ENCODE data around the gene FUNDC2. TPM values are rescaled to one million over a fixed set of nuclear protein-coding genes. Genes with fewer than 3 reads are reported as not detected.

The FUNDC2 gene
- total RNA-seq, 2 experiments from 2014 or later, result 37.2 to 37.4 TPM

DNA sequence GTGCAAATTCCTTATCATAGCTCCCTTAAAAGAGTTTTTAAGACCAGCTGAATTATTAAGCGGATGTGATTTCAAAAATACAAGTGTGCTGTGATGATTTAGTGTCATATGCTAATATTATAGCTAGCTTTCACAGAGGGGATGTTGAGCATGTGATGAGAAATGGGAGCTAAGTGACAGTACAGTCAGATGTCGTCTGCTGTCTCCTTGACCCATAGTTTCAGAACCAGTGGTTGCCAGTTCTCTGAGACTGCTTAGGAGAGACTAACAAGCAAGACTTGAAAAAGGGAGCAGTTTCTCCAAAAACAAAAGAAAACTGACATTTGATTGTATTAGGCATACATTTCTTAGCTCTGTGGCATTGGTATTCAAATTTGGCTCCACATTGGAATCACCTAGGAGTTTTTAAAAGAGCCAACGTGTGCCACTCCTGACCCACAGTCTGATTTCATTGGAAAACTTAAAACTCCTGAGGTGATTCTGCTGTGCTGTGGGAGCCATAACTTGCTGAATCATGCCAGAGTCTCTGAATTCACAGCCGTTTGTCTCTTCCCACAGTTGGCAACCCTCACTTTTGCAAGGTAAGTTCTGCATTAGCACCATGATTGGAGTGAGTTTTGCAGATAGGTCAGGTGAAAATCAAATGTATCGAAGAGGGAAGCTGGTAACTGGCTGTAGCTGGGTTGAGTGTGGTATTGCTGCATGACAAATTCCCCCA is 20.3 kb downstream of the FUNDC2 start:
- Mint-ChIP-seq H3K9me3 (no peaks in the 10 kb centered on the region), H3K27ac (no peak overlapping the region), H3K4me3 (no peak overlapping the region), H3K36me3 (ENCODE audit: low read depth) (peaks cover 65% of the 10 kb centered on the region), H3K4me1 (ENCODE audit: low read depth) (peaks cover 42% of the 10 kb centered on the region), H3K27me3 (no peaks in the 10 kb centered on the region)
- POLR2A ChIA-PET, result no interaction called here
- CTCF ChIA-PET, result no interaction called here
- ATAC-seq (ENCODE audit: poor library complexity), result no peak
- no peak overlapping the region for H3K4me3 ChIP-seq (ENCODE audit: low read length)
- intact Hi-C loops (cut with DNase I, micrococcal nuclease), result no loop called here
- DNase-seq, result no peak
- H3K9me3 ChIP-seq (ENCODE audit: control insufficient read depth in 1 of 2, insufficient read depth in 1 of 2, low read length in 2 of 2), result no peaks in the 10 kb centered on the region
- no peaks in the 10 kb centered on the region for H3K27me3 ChIP-seq (ENCODE audit: control insufficient read depth in 1 of 2, insufficient read depth in 2 of 2, low read length in 2 of 2)
- H3K36me3 ChIP-seq (ENCODE audit: insufficient read depth, low read length), result peaks cover 18% of the 10 kb centered on the region
- H3K27ac ChIP-seq (ENCODE audit: low read depth in 1 of 2, low read length in 2 of 2), result no peak overlapping the region
- H3K4me1 ChIP-seq (ENCODE audit: insufficient read depth, low read length), result peaks cover 3% of the 10 kb centered on the region
- TF ChIP-seq, protein P1, sequence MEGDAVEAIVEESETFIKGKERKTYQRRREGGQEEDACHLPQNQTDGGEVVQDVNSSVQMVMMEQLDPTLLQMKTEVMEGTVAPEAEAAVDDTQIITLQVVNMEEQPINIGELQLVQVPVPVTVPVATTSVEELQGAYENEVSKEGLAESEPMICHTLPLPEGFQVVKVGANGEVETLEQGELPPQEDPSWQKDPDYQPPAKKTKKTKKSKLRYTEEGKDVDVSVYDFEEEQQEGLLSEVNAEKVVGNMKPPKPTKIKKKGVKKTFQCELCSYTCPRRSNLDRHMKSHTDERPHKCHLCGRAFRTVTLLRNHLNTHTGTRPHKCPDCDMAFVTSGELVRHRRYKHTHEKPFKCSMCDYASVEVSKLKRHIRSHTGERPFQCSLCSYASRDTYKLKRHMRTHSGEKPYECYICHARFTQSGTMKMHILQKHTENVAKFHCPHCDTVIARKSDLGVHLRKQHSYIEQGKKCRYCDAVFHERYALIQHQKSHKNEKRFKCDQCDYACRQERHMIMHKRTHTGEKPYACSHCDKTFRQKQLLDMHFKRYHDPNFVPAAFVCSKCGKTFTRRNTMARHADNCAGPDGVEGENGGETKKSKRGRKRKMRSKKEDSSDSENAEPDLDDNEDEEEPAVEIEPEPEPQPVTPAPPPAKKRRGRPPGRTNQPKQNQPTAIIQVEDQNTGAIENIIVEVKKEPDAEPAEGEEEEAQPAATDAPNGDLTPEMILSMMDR (IDR thresholded peaks at IDR 0.05), result no peak

DNA sequence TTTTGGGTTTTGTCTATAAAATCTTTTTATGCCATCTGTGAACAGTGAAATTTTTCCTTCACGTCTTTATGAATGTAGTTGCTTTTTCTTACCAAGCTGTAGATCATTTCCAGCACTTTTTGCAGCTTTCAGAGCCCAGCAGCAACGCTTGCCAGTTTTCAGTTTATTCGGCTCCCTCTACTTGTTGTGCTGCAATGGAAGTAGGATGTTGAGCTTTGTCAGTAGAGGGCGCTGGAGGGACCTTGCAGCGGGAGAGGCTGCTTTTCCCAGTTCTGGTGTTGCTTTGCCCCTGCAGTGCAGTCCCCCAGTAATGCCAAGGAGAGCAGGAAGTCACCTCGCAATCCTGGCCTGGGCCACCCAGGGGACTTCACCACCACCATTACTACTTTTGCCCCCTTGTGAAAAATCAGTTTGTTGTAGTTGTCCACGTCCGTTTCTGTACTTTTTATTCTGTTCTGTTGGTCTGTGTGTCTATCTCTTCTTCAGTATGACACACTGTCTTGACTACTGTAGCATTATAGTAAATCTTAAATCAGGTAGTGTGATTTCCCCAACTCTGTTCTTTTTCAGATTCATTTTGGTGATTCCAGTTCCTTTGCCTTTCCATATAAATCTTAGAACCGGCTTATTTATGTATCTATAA is 22.5 kb downstream of the FUNDC2 start:
- CTCF ChIA-PET, result interaction anchor here (1.0 kb wide), 2 partner anchors 9 to 45 kb away, joined by 3 to 9 read pairs; no protein-coding TSS in a partner anchor
- no peak overlapping the region for H3K27ac ChIP-seq (ENCODE audit: low read depth in 1 of 2, low read length in 2 of 2)
- intact Hi-C loops (cut with DNase I, micrococcal nuclease), result no loop called here
- no peaks in the 10 kb centered on the region for H3K9me3 Mint-ChIP-seq
- TF ChIP-seq, protein P1 (IDR thresholded peaks at IDR 0.05), result peak; percentile 54
- peaks cover 3% of the 10 kb centered on the region for H3K4me1 ChIP-seq (ENCODE audit: insufficient read depth, low read length)
- H3K36me3 ChIP-seq (ENCODE audit: insufficient read depth, low read length), result peaks cover 28% of the 10 kb centered on the region
- POLR2A ChIA-PET, result interaction anchor here (1.6 kb wide), 1 partner anchor 22 kb away, joined by 6 read pairs; the partner anchor contains the start of gene FUNDC2
- no peaks in the 10 kb centered on the region for H3K27me3 Mint-ChIP-seq
- H3K27ac Mint-ChIP-seq, result peak overlapping the region; percentile 85
- H3K4me1 Mint-ChIP-seq (ENCODE audit: low read depth), result peaks cover 38% of the 10 kb centered on the region
- peaks cover 70% of the 10 kb centered on the region for H3K36me3 Mint-ChIP-seq (ENCODE audit: low read depth)
- no peak overlapping the region for H3K4me3 ChIP-seq (ENCODE audit: low read length)
- peak; percentile 74 for ATAC-seq (ENCODE audit: poor library complexity)
- H3K4me3 Mint-ChIP-seq, result no peak overlapping the region
- peak in 11 of 14 experiments; percentile 14 to 77 (median 40) for DNase-seq
- H3K9me3 ChIP-seq (ENCODE audit: control insufficient read depth in 1 of 2, insufficient read depth in 1 of 2, low read length in 2 of 2), result no peaks in the 10 kb centered on the region
- no peaks in the 10 kb centered on the region for H3K27me3 ChIP-seq (ENCODE audit: control insufficient read depth in 1 of 2, insufficient read depth in 2 of 2, low read length in 2 of 2)

DNA sequence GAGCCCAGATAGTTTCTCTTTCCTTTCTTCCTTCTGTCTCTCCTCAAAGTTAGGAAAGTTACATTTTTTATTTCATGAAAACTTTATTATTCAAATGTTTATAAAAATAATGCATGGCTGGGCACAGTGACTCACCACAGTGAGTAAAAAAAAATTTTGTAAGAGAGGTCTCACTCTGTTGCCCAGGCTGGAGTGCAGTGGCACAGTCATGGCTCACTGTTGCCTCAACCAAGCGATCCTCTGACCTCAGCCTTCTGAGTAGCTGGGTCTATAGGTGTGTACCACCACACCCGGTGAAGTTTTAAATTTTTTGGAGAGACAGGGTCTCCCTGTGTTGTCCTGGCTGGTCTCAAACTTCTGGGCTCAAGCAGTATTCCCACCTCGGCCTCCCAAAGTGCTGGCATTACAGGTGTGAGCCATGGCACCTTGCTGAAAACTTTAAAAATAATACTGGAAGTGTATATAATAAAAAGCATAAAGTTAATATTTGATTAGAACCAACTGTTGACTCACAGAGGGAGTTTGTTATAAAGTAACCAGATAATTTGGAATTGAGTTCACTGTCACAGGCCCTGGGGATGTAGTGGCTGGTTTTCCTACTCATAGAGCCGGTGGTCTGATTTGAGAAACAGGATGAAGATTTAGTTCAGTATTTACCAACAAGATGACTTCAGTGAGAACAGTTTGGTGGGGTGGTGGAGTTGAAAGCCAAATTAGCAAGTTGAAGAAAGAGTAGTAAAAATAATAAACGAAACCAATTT is 26.3 kb downstream of the FUNDC2 start:
- no peaks in the 10 kb centered on the region for H3K9me3 ChIP-seq (ENCODE audit: control insufficient read depth in 1 of 2, insufficient read depth in 1 of 2, low read length in 2 of 2)
- H3K27me3 ChIP-seq (ENCODE audit: control insufficient read depth in 1 of 2, insufficient read depth in 2 of 2, low read length in 2 of 2), result no peaks in the 10 kb centered on the region
- H3K4me3 Mint-ChIP-seq, result no peak overlapping the region
- peaks cover 17% of the 10 kb centered on the region for H3K4me1 ChIP-seq (ENCODE audit: insufficient read depth, low read length)
- TF ChIP-seq, protein P1 (IDR thresholded peaks at IDR 0.05), result no peak
- no peak for DNase-seq
- H3K27ac ChIP-seq (ENCODE audit: low read depth in 1 of 2, low read length in 2 of 2), result no peak overlapping the region
- H3K27ac Mint-ChIP-seq, result peak overlapping the region; percentile 64
- H3K9me3 Mint-ChIP-seq, result no peaks in the 10 kb centered on the region
- ChIA-PET CTCF (no interaction called here), POLR2A (no interaction called here)
- peaks cover 51% of the 10 kb centered on the region for H3K36me3 Mint-ChIP-seq (ENCODE audit: low read depth)
- intact Hi-C loops (cut with DNase I, micrococcal nuclease), result no loop called here
- no peaks in the 10 kb centered on the region for H3K27me3 Mint-ChIP-seq
- H3K4me3 ChIP-seq (ENCODE audit: low read length), result no peak overlapping the region
- peaks cover 18% of the 10 kb centered on the region for H3K36me3 ChIP-seq (ENCODE audit: insufficient read depth, low read length)
- no peak for ATAC-seq (ENCODE audit: poor library complexity)
- peaks cover 51% of the 10 kb centered on the region for H3K4me1 Mint-ChIP-seq (ENCODE audit: low read depth)

Data from CD4-positive, alpha-beta T cell (primary cell).